ENCODE results near the gene PRKN.

PRKN gene

GRCh38 chr6:161590961-161591627, 1136.5 kb downstream of the PRKN start:
- no peaks in the 10 kb centered on the region for H3K36me3 ChIP-seq (ENCODE audit: insufficient read depth, low read length)
- TF ChIP-seq CTCF (IDR thresholded peaks at IDR 0.05; ENCODE audit: borderline replicate concordance, extremely low read depth, low read length, poor library complexity, severe bottlenecking) (no peak), EZH2 (IDR thresholded peaks at IDR 0.05; ENCODE audit: borderline replicate concordance, low read depth, low read length, severe bottlenecking) (no peak)
- H3K4me3 ChIP-seq (ENCODE audit: low read depth in 1 of 2, low read length in 2 of 2): no peak overlapping the region
- H2AFZ ChIP-seq (ENCODE audit: low read depth, low read length): no peak overlapping the region
- no peak overlapping the region for H3K9ac ChIP-seq (ENCODE audit: low read depth, low read length)
- H4K20me1 ChIP-seq (ENCODE audit: insufficient read depth, low read length): no peaks in the 10 kb centered on the region
- H3K4me1 ChIP-seq (ENCODE audit: insufficient read depth, low read length): no peaks in the 10 kb centered on the region
- DNase-seq (no peak), ATAC-seq (ENCODE audit: insufficient read depth, low read depth) (no peak)
- H3K9me3 ChIP-seq (ENCODE audit: insufficient read depth, low read length, severe bottlenecking): no peaks in the 10 kb centered on the region
- H3K4me2 ChIP-seq (ENCODE audit: insufficient read depth, low read length): no peak overlapping the region
- no peaks in the 10 kb centered on the region for H3K79me2 ChIP-seq (ENCODE audit: insufficient read depth, low read length)
- H3K27ac ChIP-seq (ENCODE audit: low read length): no peak overlapping the region
- H3K27me3 ChIP-seq (ENCODE audit: insufficient read depth, low read length, poor library complexity): no peaks in the 10 kb centered on the region

- Histone ChIP-seq H3K9ac (ENCODE audit: low read depth, low read length) (no peak overlapping the region), H3K36me3 (ENCODE audit: insufficient read depth, low read length) (no peaks in the 10 kb centered on the region), H3K4me2 (ENCODE audit: insufficient read depth, low read length) (no peak overlapping the region), H3K79me2 (ENCODE audit: insufficient read depth, low read length) (no peaks in the 10 kb centered on the region), H2AFZ (ENCODE audit: low read depth, low read length) (no peak overlapping the region), H3K4me3 (ENCODE audit: low read depth in 1 of 2, low read length in 2 of 2) (no peak overlapping the region), H3K27ac (ENCODE audit: low read length) (no peak overlapping the region), H4K20me1 (ENCODE audit: insufficient read depth, low read length) (no peaks in the 10 kb centered on the region), H3K9me3 (ENCODE audit: insufficient read depth, low read length, severe bottlenecking) (no peaks in the 10 kb centered on the region), H3K27me3 (ENCODE audit: insufficient read depth, low read length, poor library complexity) (no peaks in the 10 kb centered on the region), H3K4me1 (ENCODE audit: insufficient read depth, low read length) (no peaks in the 10 kb centered on the region)
- DNase-seq: no peak
- ATAC-seq (ENCODE audit: insufficient read depth, low read depth): no peak
- TF ChIP-seq CTCF (IDR thresholded peaks at IDR 0.05; ENCODE audit: borderline replicate concordance, extremely low read depth, low read length, poor library complexity, severe bottlenecking) (no peak), EZH2 (IDR thresholded peaks at IDR 0.05; ENCODE audit: borderline replicate concordance, low read depth, low read length, severe bottlenecking) (no peak)
Observed at GRCh38 chr6:161586887-161587286, 1140.7 kb downstream of the PRKN start.

- Histone ChIP-seq H3K4me3 (ENCODE audit: low read depth in 1 of 2, low read length in 2 of 2) (no peak overlapping the region), H3K4me1 (ENCODE audit: insufficient read depth, low read length) (no peaks in the 10 kb centered on the region), H3K27me3 (ENCODE audit: insufficient read depth, low read length, poor library complexity) (no peaks in the 10 kb centered on the region), H3K9ac (ENCODE audit: low read depth, low read length) (no peak overlapping the region), H3K36me3 (ENCODE audit: insufficient read depth, low read length) (no peaks in the 10 kb centered on the region), H4K20me1 (ENCODE audit: insufficient read depth, low read length) (no peaks in the 10 kb centered on the region), H3K9me3 (ENCODE audit: insufficient read depth, low read length, severe bottlenecking) (no peaks in the 10 kb centered on the region), H2AFZ (ENCODE audit: low read depth, low read length) (no peak overlapping the region), H3K79me2 (ENCODE audit: insufficient read depth, low read length) (no peaks in the 10 kb centered on the region), H3K27ac (ENCODE audit: low read length) (no peak overlapping the region), H3K4me2 (ENCODE audit: insufficient read depth, low read length) (no peak overlapping the region)
- DNase-seq (no peak), ATAC-seq (ENCODE audit: insufficient read depth, low read depth) (no peak)
- no peak for TF ChIP-seq EZH2 (IDR thresholded peaks at IDR 0.05; ENCODE audit: borderline replicate concordance, low read depth, low read length, severe bottlenecking)
- TF ChIP-seq CTCF (IDR thresholded peaks at IDR 0.05; ENCODE audit: borderline replicate concordance, extremely low read depth, low read length, poor library complexity, severe bottlenecking): no peak
Observed at GRCh38 chr6:161584621-161585340, 1142.8 kb downstream of the PRKN start.

Measured in DND-41 (cell line).